Measurements from ENCODE around the gene OOSP4A. TPM values are rescaled to one million over a fixed set of nuclear protein-coding genes. Genes with fewer than 3 reads are reported as not detected.

Gene OOSP4A
- total and polyA plus RNA-seq, 2 of the 13 experiments (the other 11 are each of a cell fraction or from before 2014, with no cell fraction given), result not detected

GRCh38 chr11:59918480-59918879 is 45.4 kb upstream of the OOSP4A start:
- no peak overlapping the region for H3K4me2 ChIP-seq (ENCODE audit: low read depth, low read length)
- H3K36me3 ChIP-seq (replicated peaks in 1 of 2; ENCODE audit: control insufficient read depth in 1 of 2, insufficient read depth in 2 of 2, low read length in 2 of 2), result no peaks in the 10 kb centered on the region
- in situ Hi-C loops (cut with HindIII; ENCODE audit: extremely low pct_ligation_motif_present, low pct_unique_long_range_greater_than_20kb), result no loop called here
- no peak for TF ChIP-seq MEIS2 (CRISPR knock-in tag; IDR thresholded peaks at IDR 0.05)
- TF ChIP-seq NFKB2 (CRISPR knock-in tag; IDR thresholded peaks at IDR 0.05; ENCODE audit: borderline replicate concordance), result no peak
- no peak for TF ChIP-seq CBX5 (CRISPR knock-in tag; IDR thresholded peaks at IDR 0.05; ENCODE audit: borderline replicate concordance)
- TF ChIP-seq ZNF781 (CRISPR knock-in tag; IDR thresholded peaks at IDR 0.05; ENCODE audit: borderline replicate concordance, not compliant biosample characterization), result no peak
- no peak for TF ChIP-seq SP5 (CRISPR knock-in tag; IDR thresholded peaks at IDR 0.05; ENCODE audit: borderline replicate concordance, low read depth)
- no peak for TF ChIP-seq MEIS1 (CRISPR knock-in tag; IDR thresholded peaks at IDR 0.05; ENCODE audit: borderline replicate concordance)
- TF ChIP-seq HIVEP1 (CRISPR knock-in tag; IDR thresholded peaks at IDR 0.05), result no peak
- no peak for TF ChIP-seq NR2F1 (CRISPR knock-in tag; IDR thresholded peaks at IDR 0.05)
- TF ChIP-seq SP4 (CRISPR knock-in tag; IDR thresholded peaks at IDR 0.05), result no peak
- TF ChIP-seq KDM6A (CRISPR knock-in tag; IDR thresholded peaks at IDR 0.05; ENCODE audit: low read depth), result no peak
- no peak for TF ChIP-seq CENPT (CRISPR knock-in tag; IDR thresholded peaks at IDR 0.05; ENCODE audit: low read depth)
- no peak for TF ChIP-seq FOSL2 (CRISPR knock-in tag; IDR thresholded peaks at IDR 0.05)
- TF ChIP-seq ETV5 (CRISPR knock-in tag; IDR thresholded peaks at IDR 0.05; ENCODE audit: borderline replicate concordance), result no peak
- TF ChIP-seq ZBTB21 (CRISPR knock-in tag; IDR thresholded peaks at IDR 0.05), result no peak
- DNase-seq (ENCODE audit: low spot score) (no peak), FAIRE-seq (no peak), ATAC-seq (no peak)
- H3K4me3 ChIP-seq (replicated peaks in 1 of 3; ENCODE audit: insufficient read depth in 1 of 3, low read depth in 2 of 3, low read length in 3 of 3), result no peak overlapping the region
- H2AFZ ChIP-seq (ENCODE audit: low read length), result no peak overlapping the region
- H3K4me1 ChIP-seq (ENCODE audit: insufficient read depth, low read length), result no peaks in the 10 kb centered on the region
- intact Hi-C loops (cut with micrococcal nuclease; ENCODE audit: unreplicated experiment), result loop anchor here (2.0 kb wide), 1 partner anchor 96 kb away; no protein-coding TSS in a partner anchor
- H4K20me1 ChIP-seq (ENCODE audit: insufficient read depth, low read length), result no peaks in the 10 kb centered on the region
- no TSS peak for BruUV-seq (replicated peaks)
- no peaks in the 10 kb centered on the region; a peak in 1 of 5 replicates for H3K27me3 ChIP-seq (ENCODE audit: control insufficient read depth in 1 of 2, insufficient read depth in 2 of 2, low read length in 2 of 2)
- no peak overlapping the region for H3K9ac ChIP-seq (ENCODE audit: insufficient read depth, low read depth, low read length)
- CTCF ChIA-PET (ENCODE audit: low intra/inter-chr PET ratio, low total read pairs), result interaction anchor here (1.1 kb wide), 1 partner anchor 96 kb away, joined by 5 read pairs; no protein-coding TSS in a partner anchor
- peaks cover 22% of the 10 kb centered on the region for H3K9me3 ChIP-seq (ENCODE audit: low read length)
- POLR2A ChIA-PET, result no interaction called here
- no peak overlapping the region for H3K27ac ChIP-seq (ENCODE audit: extremely low read length, insufficient read depth, low read length)
- 23% methylated on average over 2 of the region's 2 CpGs for WGBS (ENCODE audit: low lambda C conversion rate)
- H3K79me2 ChIP-seq (ENCODE audit: insufficient read depth, low read length), result no peaks in the 10 kb centered on the region
